AG09309 (cell line): ENCODE data around the gene CYTH4.
"Not testable (repeated sequence)": the region's sequence is repeated elsewhere in the genome, so short reads cannot be mapped to it uniquely, and the experiment has no call there.

ENCODE experiments used
- DNase-seq: peaks from one replicate; pipeline ENCODE4 v3.0.0-alpha.2; 2010; ENCODE audit warnings: low read depth
- H3K4me3 ChIP-seq: 2 replicates; pipeline ENCODE4 v1.5.1; 2011; ENCODE audit warnings: mild to moderate bottlenecking, low read depth, low read length, moderate library complexity; ENCODE audit not compliant: control insufficient read depth
- CTCF ChIP-seq: IDR thresholded peaks from 2 replicates; pipeline ENCODE4 v1.5.1; 2011; ENCODE audit warnings: mild to moderate bottlenecking, low read depth, low read length, inconsistent platforms; ENCODE audit not compliant: insufficient read depth, control insufficient read depth; ENCODE audit errors: missing control alignments

The CYTH4 gene, protein sequence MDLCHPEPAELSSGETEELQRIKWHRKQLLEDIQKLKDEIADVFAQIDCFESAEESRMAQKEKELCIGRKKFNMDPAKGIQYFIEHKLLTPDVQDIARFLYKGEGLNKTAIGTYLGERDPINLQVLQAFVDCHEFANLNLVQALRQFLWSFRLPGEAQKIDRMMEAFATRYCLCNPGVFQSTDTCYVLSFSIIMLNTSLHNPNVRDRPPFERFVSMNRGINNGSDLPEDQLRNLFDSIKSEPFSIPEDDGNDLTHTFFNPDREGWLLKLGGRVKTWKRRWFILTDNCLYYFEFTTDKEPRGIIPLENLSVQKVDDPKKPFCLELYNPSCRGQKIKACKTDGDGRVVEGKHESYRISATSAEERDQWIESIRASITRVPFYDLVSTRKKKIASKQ

DNA sequence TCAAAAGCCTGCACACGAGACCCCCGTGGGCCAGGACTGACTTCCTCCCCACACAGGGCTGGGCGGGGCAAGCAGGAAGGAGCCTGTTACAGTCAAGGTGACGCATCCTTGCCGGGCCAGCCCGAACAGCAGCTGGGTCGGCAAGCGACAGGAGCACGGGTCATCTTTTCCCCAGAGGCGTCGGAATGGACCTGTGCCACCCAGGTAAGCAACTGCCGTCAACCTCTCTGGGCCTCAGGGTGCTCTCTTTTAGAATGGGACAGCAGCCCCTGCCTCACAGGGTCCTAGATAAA, at the start of gene CYTH4:
Gene CYTH4, plus strand, starts transcription at position 124 of the 293 bp plus-strand sequence. Its CDS starts 62 bp downstream, at position 186.
- H3K4me3 ChIP-seq, result no peak within 1 kb of the TSS
- DNase-seq, result no peak
- no peak for TF ChIP-seq CTCF

DNA sequence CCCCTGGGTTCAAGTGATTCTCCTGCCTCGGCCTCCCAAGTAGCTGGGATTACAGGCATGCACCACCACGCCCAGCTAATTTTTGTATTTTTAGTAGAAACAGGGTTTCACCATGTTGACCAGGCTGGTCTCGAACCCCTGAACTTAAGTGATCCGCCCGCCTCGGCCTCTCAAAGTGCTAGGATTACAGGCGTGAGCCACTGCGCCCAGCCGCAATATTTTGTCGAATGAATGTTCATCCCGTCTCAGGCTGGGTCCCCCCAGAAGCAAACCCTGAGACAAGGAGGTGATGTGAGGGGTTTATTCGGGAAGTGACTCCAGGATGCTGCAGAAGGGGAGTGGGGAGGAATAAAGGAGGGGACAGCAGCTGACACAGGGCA, 48.9 kb upstream of the CYTH4 start:
- H3K4me3 ChIP-seq, DNase-seq: not testable (repeated sequence)

- no peak overlapping the region for H3K4me3 ChIP-seq
- no peak for TF ChIP-seq CTCF
- no peak for DNase-seq
Measured at GRCh38 chr22:37233751-37234631, 48.3 kb upstream of the CYTH4 start.

GRCh38 chr22:37234736-37235711, 47.3 kb upstream of the CYTH4 start:
- no peak overlapping the region for H3K4me3 ChIP-seq
- TF ChIP-seq CTCF, result no peak
- no peak for DNase-seq

- no peak for DNase-seq
- no peak for TF ChIP-seq CTCF
Measured at GRCh38 chr22:37235897-37236607, 46.3 kb upstream of the CYTH4 start.

DNA sequence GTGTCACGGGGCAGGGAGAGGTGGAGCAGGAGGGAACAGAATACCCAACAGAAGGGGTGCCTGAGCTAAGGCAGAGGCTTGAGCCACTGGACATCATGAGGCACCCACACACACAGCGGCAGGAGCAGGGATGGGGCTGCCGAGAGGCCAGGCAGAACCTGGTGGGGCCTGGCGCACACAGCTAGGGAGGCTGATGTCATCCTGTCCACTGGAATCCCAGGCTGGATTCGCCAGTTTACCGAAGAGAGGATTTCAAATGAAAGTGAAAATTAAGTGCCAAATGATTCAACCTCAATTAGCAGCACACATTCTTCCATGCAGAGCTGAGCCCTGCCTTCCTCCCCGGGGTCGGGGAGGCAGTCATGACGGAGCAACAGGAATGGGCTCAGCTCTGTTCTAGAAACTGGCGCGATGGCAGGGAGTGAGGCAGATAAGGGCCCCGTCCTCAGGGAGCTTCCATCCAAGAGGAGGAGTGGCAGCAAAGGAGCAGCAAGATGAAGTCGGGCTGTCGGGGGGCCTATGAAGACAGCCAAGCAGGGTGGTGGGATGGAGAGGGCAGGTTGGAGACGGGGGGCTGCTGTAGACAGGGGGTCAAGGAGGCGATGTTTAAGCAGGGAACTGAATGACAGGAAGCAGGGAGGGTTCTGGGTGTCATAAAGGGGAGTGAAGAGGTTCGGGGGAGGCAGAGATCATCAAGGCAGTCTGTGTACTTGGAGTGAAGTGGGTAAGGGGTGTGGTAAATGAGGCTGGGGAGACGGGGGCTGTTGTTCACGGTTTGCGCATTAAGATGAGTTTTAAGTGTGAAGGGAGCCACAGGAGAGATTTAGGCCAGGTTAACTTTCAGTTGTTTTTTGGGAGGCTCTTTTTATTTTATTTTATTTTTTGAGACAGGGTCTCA, 44.7 kb upstream of the CYTH4 start:
- H3K4me3 ChIP-seq, result no peak overlapping the region
- TF ChIP-seq CTCF, result no peak
- no peak for DNase-seq

More at GRCh38 chr22:37235897-37236607, 46.3 kb upstream of the CYTH4 start:
- H3K4me3 ChIP-seq, result no peak overlapping the region
